ENCODE data around the gene STAT5B. TPM values are rescaled to one million over a fixed set of nuclear protein-coding genes. Genes with fewer than 3 reads are reported as not detected.

STAT5B gene
- total RNA-seq, 1 experiment from 2014 or later = 7.1 TPM

- DNase-seq (ENCODE audit: low read depth, low spot score) = no peak
- H3K4me2 ChIP-seq (ENCODE audit: low read length) = no peak overlapping the region
- H3K27ac ChIP-seq (ENCODE audit: low read depth, low read length) = no peak overlapping the region
- H3K9ac ChIP-seq (ENCODE audit: low read length) = no peak overlapping the region
- no peaks in the 10 kb centered on the region for H3K79me2 ChIP-seq (ENCODE audit: insufficient read depth, low read length)
- H3K4me3 ChIP-seq (replicated peaks in 1 of 2; ENCODE audit: low read depth in 1 of 2, low read length in 2 of 2) = no peak overlapping the region
- no peak for TF ChIP-seq RAD21 (IDR thresholded peaks at IDR 0.05; ENCODE audit: low read depth)
- TF ChIP-seq TCF7L2 (IDR thresholded peaks at IDR 0.05; ENCODE audit: borderline replicate concordance, extremely low read depth, insufficient read depth, insufficient read length) = no peak
- no peak for TF ChIP-seq YY1 (IDR thresholded peaks at IDR 0.05; ENCODE audit: extremely low read depth, insufficient replicate concordance, low read depth, low read length)
- TF ChIP-seq SIN3A (IDR thresholded peaks at IDR 0.05; ENCODE audit: low read depth) = no peak
- no peak for TF ChIP-seq CBX3 (IDR thresholded peaks at IDR 0.05; ENCODE audit: low read depth)
- no peak for TF ChIP-seq SP1 (IDR thresholded peaks at IDR 0.05; ENCODE audit: low read depth)
- TF ChIP-seq, protein P1, sequence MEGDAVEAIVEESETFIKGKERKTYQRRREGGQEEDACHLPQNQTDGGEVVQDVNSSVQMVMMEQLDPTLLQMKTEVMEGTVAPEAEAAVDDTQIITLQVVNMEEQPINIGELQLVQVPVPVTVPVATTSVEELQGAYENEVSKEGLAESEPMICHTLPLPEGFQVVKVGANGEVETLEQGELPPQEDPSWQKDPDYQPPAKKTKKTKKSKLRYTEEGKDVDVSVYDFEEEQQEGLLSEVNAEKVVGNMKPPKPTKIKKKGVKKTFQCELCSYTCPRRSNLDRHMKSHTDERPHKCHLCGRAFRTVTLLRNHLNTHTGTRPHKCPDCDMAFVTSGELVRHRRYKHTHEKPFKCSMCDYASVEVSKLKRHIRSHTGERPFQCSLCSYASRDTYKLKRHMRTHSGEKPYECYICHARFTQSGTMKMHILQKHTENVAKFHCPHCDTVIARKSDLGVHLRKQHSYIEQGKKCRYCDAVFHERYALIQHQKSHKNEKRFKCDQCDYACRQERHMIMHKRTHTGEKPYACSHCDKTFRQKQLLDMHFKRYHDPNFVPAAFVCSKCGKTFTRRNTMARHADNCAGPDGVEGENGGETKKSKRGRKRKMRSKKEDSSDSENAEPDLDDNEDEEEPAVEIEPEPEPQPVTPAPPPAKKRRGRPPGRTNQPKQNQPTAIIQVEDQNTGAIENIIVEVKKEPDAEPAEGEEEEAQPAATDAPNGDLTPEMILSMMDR (IDR thresholded peaks at IDR 0.05 in 2 of 3, conservative IDR thresholded peaks at IDR 0.05 in 1 of 3; ENCODE audit: borderline replicate concordance in 1 of 3, insufficient read depth in 1 of 3, low read depth in 2 of 3, low read length in 2 of 3) = no peak
- no peak for TF ChIP-seq EGR1 (IDR thresholded peaks at IDR 0.05; ENCODE audit: low read depth)
- TF ChIP-seq ZFX (IDR thresholded peaks at IDR 0.05) = no peak
- no peak for TF ChIP-seq JUND (IDR thresholded peaks at IDR 0.05)
- ChIA-PET RAD21 (ENCODE audit: low non-redundant PET in 1 of 2, low total read pairs in 2 of 2, uncharacterized antibody in 2 of 2, unreplicated experiment in 2 of 2) (no interaction called here), POLR2A (no interaction called here), CTCF (no interaction called here)
- H3K9me3 ChIP-seq (ENCODE audit: control insufficient read depth in 1 of 2, insufficient read depth in 1 of 2, low read depth in 1 of 2, low read length in 2 of 2) = no peaks in the 10 kb centered on the region
- H3K9me2 ChIP-seq (ENCODE audit: insufficient read depth) = no peaks in the 10 kb centered on the region
- H3K4me1 ChIP-seq (ENCODE audit: control insufficient read depth in 1 of 2, insufficient read depth in 2 of 2, low read length in 2 of 2) = peaks cover 9 to 13% of the 10 kb centered on the region in 2 experiments
- H3K27me3 ChIP-seq (ENCODE audit: insufficient read depth, low read length) = peaks cover 3% of the 10 kb centered on the region; the same call in 1 of the 2 replicates
- ATAC-seq = no peak
- no peaks in the 10 kb centered on the region for H4K20me1 ChIP-seq (ENCODE audit: insufficient read depth)
- no peaks in the 10 kb centered on the region for H3K36me3 ChIP-seq (ENCODE audit: control insufficient read depth in 1 of 2, insufficient read depth in 2 of 2, low read length in 2 of 2)
- no TSS peak for BruUV-seq (replicated peaks)
- H2AFZ ChIP-seq (ENCODE audit: low read depth, low read length, poor library complexity, severe bottlenecking) = no peak overlapping the region
- intact Hi-C loops (cut with micrococcal nuclease) = no loop called here
These were observed 97.4 kb downstream of the STAT5B start for GRCh38 chr17:42178817-42179216.

Measured in HCT116 (cell line).